GM12874 (cell line): ENCODE results near the gene ARFGAP2.

Source experiments
- CTCF ChIP-seq: IDR thresholded peaks from 2 replicates; pipeline ENCODE4 v1.5.1; 2011; ENCODE audit warnings: low read depth, mild to moderate bottlenecking, control low read depth, low read length, moderate library complexity; ENCODE audit not compliant: insufficient read depth

The ARFGAP2 gene

DNA sequence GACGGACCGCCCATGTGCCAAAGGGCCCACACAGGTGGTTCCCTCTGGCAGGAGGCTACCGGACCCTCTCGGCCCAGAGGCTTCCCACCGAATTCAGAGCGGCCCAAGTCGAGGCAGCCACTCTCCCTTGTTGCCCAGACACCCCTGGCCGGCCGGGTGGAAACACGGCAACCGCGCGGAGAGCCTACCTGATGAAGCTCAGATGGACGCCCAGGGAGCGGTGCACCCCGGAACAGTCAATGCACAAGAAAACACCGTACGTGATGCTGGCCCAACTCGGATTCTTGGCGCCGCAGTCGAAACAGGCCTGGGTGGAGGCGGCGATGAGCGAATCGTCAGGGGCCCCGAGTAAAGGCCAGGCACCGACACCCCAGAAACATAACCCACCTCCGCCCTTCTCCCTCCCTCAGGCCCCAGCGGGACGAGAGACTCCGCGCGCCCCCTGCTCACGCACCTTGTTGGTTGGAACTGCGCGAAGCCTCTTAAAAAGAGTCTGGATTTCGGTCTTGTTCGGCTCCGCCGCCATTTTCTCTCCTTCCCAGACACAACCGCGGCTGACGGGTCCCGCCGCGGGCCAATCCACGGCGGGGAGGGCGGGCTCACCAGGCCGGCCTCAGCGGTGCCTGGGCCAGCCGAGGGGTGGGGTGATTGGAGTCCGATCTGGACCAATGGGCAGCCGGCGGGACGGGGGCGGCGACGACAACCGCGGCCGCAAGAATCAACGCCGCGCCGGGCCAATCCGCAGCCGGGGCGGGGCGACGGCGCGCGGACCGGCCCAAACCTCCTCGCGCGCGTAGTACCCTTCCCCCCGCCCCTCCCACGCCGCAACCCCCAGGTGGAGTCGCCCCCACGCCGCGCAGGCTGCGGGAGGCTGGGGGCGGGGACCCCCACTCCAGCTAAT lies at the start of gene ARFGAP2:
TSS of gene ARFGAP2 (minus strand) at position 552 of the 901 bp plus-strand sequence. CDS start at position 526, 26 bp downstream.
- no peak for TF ChIP-seq CTCF

GRCh38 chr11:47225552-47226400 lies 49.1 kb upstream of the ARFGAP2 start:
- no peak for TF ChIP-seq CTCF

DNA sequence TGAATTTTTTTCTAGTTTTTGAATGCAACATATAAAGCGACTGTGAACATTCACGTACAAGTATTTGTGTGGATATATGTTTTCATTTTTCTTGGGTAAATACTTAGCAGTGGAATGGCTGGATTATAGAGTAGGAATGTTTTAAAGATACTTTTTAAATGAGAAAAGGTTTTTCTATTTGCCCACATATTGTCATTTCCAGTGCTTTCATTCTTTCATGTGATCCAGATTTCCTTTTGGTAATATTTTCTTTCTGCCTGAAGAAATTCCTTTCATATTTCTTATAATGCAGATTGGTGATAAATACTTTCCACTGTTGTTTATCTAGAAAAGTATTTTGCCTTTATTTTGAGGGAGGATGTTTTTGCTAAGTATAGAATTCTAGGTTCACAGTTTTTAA lies 46.0 kb upstream of the ARFGAP2 start:
- TF ChIP-seq CTCF, result no peak

DNA sequence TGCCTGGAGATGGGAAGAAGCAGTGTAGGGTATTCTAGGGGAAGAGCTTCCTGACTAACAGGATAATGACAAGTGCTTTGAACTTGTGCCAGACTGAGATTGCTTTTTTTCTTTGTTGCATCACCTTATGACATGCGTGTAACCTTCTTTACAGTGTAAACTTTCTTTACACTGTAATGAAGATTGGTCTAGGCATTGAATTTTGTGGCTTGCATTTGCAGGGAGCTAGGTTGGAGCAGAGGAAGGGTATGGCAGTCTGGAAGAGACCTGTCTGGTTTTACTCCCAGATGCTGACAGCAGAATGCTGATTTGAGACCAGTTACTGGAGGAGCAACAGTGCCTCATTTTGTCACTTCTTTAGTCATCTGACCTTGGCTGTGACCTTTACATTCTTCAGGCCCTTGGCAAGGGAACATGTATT lies 43.7 kb upstream of the ARFGAP2 start:
- TF ChIP-seq CTCF, result no peak

GRCh38 chr11:47216121-47216798 lies 39.6 kb upstream of the ARFGAP2 start:
- TF ChIP-seq CTCF, result peak; percentile 37

- TF ChIP-seq CTCF, result no peak
Observed at GRCh38 chr11:47215366-47215910, 38.8 kb upstream of the ARFGAP2 start.
